SH-SY5Y (cell line): ENCODE results near the gene GOLT1B.

Source experiments
- GATA2 ChIP-seq: IDR thresholded peaks from 2 replicates; pipeline ENCODE4 v1.6.1; 2011; ENCODE audit warnings: mild to moderate bottlenecking, low read depth, low read length
- GATA3 ChIP-seq: IDR thresholded peaks from 2 replicates; pipeline ENCODE4 v1.6.1; 2011; ENCODE audit warnings: low read depth, mild to moderate bottlenecking, low read length, moderate library complexity

Gene GOLT1B

DNA sequence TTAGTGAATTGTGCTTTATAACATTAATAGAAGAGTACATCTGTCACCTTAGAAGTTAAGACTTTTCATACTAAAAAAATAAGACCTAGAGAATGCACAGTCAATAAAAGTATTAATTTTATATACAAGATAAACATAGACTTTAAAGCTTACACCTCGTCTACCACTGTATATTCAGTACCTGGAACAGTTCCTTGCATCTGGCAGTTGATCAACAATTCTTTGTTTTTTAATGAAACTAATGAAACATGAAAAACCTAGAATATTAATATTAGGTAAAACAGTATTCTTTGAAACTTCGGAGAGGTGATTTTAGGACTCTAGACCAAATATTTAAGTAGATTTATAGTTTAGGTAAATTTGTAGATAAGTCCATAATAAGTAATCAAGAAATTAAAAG is 4.3 kb downstream of the GOLT1B start:
- TF ChIP-seq GATA3 (no peak), GATA2 (no peak)

DNA sequence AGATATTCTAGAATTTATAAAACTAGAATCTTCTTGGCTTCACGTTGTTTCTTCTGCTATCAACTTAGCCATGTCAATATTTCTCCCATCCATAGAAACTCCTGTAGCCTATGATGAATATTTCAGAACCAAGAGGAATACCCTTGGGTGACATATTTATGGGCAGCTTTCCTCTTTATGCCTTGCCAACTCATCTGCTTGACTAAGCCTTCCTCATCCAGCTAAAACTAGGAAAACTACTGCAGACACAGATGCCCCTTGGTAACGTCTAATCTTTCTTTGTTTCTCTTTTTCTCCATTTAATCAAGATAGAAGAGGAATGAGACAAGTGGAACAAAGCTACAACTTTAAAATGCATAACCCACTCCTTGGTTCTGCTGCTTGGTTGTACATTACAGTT is 6.3 kb downstream of the GOLT1B start:
- TF ChIP-seq GATA3 (no peak), GATA2 (no peak)

GRCh38 chr12:21509768-21510167 is 8.2 kb downstream of the GOLT1B start:
- no peak for TF ChIP-seq GATA2
- TF ChIP-seq GATA3: no peak

DNA sequence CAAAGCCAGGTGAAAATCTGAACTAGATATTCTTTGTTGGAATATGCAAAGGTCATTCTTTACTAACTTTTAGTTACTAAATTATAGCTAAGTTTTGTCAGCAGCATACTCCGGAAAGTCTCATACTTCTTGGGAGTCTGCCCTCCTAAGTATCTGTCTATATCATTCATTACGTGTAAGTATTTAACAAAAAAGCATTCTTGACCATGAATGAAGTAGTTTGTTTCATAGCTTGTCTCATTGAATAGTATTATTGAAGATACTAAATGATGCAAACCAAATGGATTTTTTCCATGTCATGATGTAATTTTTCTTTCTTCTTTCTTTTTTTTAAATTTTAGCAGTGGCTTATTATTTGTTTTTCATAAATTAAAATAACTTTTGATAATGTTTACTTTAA is 14.7 kb downstream of the GOLT1B start:
- no peak for TF ChIP-seq GATA3
- no peak for TF ChIP-seq GATA2

DNA sequence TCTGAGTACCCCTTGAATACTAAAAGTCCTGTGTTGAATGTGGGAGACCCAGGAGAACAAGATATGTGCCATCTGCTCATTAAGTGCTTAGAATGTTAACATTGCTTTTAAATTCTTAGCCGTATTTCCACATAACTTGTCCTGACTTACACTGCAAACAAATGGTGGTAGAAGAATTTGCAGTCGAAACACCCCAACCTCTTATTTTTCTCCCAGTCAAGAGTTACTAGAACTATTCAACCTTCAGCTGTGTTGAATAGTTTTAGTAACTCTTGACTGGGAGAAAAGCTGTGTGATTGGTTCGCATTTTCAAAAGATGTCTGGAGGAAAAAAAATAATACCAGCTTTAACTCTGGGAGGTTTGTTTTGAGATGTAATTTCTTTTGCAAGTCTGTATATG is 16.9 kb downstream of the GOLT1B start:
- TF ChIP-seq GATA2 (no peak), GATA3 (no peak)

GRCh38 chr12:21521541-21521940 is 20.0 kb downstream of the GOLT1B start:
- TF ChIP-seq GATA3: no peak
- TF ChIP-seq GATA2: no peak

DNA sequence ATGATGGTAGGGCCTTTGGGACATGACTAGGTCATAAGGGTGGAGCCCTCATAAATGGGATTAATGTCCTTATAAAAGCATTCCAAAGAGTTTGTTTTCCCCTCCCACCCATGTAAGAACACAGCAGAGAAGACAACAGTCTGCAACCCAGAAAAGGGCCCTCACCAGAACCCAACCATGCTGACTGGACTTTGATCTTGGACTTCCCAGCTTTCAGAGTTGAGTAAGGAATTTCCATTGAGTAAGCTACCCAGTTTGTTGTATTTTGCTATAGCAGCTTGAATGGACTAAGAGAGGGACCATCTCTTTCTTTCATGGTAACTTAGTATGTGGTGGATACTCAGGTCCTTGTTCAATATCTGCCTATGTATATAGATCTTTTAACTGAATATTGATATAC is 21.6 kb downstream of the GOLT1B start:
- TF ChIP-seq GATA2: no peak
- TF ChIP-seq GATA3: no peak

GRCh38 chr12:21526053-21526452 is 24.5 kb downstream of the GOLT1B start, which contains the start of gene SPX:
Gene SPX, plus strand, starts transcription at chr12:21526296. Its CDS starts 177 bp downstream, at chr12:21526473.
- no peak for TF ChIP-seq GATA3
- no peak for TF ChIP-seq GATA2

DNA sequence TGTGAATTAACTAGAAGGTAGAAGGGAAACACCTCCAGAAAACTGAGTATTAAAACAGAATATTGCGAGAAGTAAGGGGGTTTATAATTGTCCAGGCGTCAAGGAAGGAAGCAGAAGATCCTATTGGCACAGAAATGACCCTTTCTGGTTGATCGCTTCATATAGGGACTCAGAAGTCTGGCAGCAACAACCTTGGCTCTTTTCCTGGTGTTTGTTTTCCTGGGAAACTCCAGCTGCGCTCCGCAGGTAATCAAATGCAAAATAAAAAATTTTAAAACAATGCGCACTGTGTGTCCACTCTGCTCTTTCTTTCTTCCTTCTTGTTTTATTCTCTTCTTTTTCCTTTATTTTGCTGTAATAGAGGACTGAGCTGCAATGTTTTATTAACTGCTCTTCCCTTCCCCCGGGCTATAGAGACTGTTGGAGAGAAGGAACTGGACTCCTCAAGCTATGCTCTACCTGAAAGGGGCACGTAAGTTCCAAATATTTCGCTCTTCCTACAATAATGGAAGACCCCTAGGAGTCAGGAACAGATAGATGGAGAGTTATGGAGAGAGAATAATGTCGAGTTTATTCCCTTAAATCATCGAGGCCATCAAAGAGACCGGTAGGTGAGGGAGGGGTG is 25.2 kb downstream of the GOLT1B start:
- TF ChIP-seq GATA3 (no peak), GATA2 (no peak)

- no peak for TF ChIP-seq GATA2
- no peak for TF ChIP-seq GATA3
Measured at GRCh38 chr12:21527451-21528180, 26.0 kb downstream of the GOLT1B start.

GRCh38 chr12:21528953-21529352 is 27.4 kb downstream of the GOLT1B start:
- no peak for TF ChIP-seq GATA3
- no peak for TF ChIP-seq GATA2

DNA sequence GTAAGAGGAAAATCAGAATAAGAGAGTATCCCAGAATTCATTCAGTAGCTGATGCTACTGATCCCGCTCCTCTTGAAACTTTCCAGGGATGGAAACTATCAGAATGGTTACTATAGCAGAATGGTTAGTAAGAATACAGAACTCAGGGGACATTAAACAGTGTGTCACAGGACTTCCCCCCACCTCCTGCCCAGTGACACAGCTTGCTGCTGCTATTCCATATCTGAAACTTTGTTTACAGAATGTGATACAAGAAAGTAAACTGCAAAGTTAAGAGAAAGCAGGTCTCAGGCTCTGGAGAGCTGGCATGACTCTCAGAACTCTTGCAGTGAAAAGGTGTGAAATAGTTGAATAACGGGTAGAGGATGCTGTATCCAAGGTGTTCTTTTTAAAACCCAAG is 27.9 kb downstream of the GOLT1B start:
- TF ChIP-seq GATA3 (no peak), GATA2 (no peak)

DNA sequence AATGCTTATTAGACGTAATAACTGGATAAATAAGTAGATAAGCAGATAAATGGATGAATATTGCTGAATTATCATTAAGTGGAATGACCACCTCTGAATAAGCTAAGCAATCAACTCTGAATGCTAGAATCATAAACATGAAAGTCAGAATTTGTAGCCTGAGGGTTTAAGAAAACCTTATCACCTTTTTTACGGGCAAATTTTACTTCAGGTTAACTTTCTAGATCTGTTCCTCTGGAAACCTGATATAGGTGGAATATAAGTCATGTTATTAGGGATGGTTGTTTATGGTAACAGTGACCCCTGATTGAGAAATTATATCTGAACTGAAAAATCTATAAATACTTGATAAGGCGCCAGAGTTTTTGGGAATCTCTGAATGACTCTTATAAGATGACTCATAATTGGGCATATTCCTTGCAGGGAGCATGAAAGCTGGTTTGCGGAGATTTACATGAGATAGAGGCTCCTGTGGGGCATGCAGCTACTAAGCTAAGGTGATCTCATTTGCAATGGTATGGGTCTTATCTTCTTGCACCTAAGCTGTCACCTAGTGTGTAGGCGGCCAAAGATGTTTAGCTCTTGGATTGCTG is 36.6 kb downstream of the GOLT1B start:
- TF ChIP-seq GATA2 (no peak), GATA3 (no peak)

DNA sequence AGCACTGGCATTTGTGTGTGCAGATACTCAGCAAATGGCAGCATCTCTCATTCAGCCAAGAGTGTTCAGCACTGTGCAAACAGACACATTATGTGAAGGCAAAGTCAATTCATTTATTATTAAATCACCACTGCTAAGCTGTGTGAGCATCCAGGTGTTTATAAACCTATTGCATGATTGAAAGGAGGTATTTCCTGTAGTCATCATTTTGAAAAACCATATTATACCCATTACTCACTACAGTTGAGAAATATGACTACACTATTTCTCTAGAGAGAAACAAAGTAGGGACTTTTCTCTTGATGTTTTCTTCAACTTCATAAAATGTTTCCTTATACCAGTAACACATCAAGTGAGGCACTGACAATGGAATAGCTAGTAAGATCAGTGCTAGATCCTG is 38.2 kb downstream of the GOLT1B start:
- TF ChIP-seq GATA2 (no peak), GATA3 (no peak)

- TF ChIP-seq GATA3 (no peak), GATA2 (peak; percentile 30; the same call in 1 of the 2 replicates)
Measured at GRCh38 chr12:21541773-21542172, 40.2 kb downstream of the GOLT1B start.
